ENCODE results near the gene CCDC102A.

CCDC102A gene

DNA sequence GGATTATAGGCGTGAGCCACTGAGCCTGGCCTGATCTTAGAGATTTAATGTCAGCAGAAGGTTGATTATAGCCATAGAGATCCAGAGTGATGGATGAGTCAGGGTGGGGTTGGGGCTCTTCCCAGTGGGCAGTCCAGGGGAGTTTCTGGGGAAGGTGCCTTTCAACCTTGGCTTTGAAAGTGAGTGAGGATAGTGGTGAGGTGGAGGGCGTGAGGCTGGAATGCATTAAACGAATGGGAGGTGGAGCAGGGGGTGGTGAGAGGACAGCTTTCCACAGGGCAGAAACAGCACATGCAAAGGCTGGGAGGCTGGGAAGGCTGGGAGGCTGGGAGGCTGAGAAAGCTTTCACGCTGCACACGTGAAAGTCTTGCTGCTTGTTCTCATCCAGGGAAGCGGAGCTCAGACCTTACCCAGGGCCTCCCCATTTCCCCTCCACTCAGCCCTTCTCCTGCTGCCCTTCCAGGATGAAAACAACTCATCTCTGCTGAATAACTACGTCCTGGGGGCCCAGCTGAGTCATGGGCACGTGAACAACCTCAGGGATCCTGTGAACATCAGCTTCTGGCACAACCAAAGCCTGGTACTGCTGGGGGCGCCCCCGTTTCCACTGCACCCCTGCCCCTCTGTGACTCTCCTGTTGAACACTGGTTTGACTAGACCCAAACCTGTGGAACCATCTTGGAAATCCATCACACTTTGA, 28.4 kb upstream of the CCDC102A start:
- DNase-seq: no peak

DNA sequence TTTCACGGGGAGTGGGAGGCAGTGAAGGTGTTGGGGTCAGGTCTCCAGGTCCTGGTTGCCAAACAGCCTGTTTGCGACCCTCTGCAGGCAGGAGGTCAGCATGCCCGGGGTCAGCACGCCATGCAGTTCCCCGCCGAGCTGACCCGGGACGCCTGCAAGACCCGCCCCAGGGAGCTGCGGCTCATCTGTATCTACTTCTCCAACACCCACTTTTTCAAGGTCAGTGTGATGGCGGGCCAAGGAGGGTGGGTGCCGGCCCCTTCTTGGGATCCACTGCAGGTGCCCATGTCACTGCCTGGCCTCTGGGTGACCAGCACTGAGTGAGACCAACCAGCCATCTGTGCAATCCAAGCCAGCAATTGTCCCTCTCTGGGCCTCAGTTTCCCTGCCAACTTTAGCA, 27.4 kb upstream of the CCDC102A start:
- DNase-seq: no peak

DNA sequence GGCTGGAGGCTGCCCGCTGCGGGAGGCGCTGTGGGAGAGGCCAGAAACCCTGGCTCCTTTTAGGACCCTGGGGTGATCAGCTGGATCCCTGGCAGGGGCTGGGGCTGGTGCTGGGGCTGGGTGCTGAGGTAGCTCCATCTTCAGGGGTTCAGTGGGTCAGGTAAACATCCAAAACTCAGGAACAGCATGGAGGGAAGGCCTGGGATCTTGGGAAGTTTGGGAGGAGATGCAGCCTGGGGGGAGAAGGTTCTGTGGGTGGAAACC, 27.0 kb upstream of the CCDC102A start:
- no peak for DNase-seq

GRCh38 chr16:57562669-57563486, 26.5 kb upstream of the CCDC102A start:
- DNase-seq: no peak

- DNase-seq: no peak
Measured at GRCh38 chr16:57562066-57562465, 25.7 kb upstream of the CCDC102A start.

DNA sequence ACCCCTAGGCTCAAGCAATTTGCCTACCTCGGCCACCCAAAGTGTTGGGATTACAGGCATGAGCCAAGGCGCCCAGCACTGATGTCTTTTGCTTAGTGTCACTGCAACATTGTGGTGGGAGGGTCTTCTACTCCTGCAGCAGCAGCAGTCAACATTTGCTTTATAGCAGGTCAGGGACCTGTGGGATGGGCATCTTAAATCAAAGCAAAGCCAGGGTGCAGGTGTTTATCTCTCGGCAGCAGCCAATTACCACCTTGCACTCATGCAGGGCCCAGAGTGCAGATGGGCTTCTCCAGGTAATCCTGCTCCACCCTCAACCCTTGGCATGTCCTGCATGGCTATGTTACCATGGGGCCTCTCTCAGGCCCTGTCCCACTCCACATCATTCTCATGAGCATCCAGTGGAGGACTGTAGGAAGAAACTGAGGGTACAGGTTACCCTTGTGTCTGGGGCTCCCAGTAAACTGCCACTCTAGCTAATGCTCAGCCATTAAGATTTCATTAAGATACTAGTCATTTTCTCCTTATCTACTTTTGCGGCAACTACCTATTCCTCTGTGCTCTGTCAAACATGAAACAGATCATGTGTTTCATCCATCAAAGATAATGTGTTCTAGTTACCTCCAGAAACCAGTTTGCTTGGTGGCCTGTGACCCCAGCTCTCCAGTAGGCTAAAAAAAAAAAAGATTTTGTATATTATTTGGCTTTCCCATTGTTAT, 22.9 kb upstream of the CCDC102A start:
- no peak for DNase-seq

GRCh38 chr16:57556941-57557541, 20.7 kb upstream of the CCDC102A start:
- DNase-seq: no peak

- no peak for DNase-seq
Measured at GRCh38 chr16:57555831-57556230, 19.5 kb upstream of the CCDC102A start.

DNA sequence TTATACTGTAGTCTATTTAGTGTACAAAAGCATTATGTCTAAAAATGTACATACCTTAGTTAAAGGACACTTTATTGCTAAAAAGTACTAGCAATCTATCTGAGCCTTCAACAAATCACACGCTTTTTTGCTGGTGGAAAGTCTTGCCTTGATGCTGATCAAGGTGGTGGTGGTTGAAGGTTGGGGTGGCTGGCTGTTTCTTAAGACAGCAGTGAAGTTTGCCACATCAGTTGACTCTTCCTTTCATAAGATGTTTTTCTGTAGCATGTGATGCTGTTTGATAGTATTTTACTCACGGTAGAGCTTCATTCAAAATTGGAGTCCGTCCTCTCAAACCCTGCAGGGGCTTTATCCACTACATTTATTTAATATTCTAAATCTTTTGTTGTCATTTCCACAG, 14.7 kb upstream of the CCDC102A start:
- DNase-seq: no peak

- DNase-seq: no peak
Measured at GRCh38 chr16:57549730-57550129, 13.4 kb upstream of the CCDC102A start.

- DNase-seq: no peak
Measured at GRCh38 chr16:57548408-57548807, 12.0 kb upstream of the CCDC102A start.

- peak; percentile 3 for DNase-seq
Measured at GRCh38 chr16:57547524-57547923, 11.2 kb upstream of the CCDC102A start.

DNA sequence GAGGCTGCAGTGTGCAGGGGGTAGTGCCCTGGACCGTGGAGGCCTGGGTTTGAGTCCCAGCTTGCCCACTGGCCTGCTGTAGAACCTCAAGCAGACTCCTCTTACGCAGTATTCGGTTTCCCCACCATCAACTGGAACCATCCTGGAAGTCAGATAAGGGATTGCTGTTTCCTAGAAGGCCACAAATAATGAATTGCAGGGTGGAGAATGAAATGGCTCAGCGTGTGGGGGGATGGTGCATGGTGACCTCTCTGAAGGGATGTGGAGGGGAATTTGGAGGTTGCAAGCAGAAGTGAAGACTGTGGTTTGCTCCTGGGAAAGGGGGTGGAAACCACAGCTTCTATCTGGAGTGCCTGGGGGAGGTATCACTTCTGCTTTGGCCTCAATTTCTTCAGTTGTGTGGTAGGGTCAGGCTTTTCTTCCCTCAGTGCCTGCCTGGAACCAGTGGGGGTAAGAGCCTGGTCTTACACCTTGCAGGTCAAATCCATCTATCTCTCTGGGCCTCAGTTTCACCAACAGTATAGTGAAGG, 7.8 kb upstream of the CCDC102A start:
- no peak for DNase-seq

DNA sequence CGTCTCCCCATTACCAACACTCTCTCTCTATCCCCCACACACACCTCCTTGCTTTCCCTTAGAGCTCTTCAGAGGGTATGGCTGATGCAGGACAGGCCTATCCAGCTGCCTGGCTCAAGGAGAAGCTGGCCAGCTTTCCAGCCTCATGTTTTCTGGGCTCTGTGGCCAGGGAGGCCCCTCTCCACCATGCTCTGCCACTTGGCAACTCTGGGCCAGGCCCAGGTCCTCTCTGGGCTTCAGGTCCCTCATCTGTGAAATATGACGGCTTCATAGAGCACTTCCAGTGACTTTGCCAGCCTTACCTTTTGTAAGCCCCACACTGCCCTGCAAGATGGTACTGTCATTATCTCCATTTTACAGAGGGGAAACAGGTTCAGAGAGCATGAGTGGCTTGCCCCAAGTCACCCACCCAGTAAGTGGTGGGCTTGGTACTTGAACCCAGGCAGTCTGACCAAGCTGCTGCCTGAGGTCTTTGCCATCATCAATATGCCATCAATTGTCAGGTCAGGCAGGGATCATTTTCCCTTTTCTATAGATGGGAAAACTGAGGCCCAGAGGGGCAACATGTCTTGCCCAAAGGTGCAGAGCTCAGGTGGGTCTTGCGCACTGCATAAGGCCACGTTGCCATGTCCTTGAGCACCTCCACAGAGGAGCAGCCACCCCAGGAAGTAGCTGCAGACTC, 5.5 kb upstream of the CCDC102A start:
- no peak for DNase-seq

GRCh38 chr16:57540906-57541753, 4.8 kb upstream of the CCDC102A start:
- DNase-seq: no peak

GRCh38 chr16:57540387-57540786, 4.0 kb upstream of the CCDC102A start:
- no peak for DNase-seq

DNA sequence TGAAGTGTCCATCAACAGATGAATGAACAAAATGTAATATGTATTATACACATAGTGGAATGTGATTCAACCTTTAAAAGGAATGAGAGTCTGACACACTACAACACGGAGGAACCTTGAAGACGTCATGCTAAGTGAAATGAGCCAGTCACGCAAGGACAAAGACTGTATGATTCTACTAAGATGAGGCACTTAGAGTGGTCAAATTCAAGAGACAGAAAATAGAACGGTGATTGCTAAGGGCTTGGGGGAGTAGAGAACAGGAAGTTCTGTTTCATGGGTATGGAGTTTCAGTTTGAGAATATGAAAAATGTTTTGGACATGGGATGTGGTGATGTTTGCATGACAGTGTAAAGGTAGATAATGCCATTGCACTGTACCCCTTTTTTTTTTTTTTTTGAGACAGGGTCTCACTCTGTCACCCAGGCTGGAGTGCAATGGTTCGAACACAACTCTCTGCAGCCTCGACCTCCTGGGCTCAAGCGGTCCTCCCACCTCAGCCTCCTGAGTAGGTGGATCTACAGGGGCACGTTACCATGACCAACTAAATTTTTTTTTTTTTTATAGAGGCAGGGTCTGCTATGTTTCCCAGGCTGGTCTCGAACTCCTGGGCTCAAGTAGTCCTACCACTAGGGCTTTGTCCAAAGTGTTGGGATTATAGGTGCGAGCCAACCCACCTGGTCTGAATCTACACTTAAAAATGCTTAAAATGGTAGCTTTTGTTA, 2.9 kb upstream of the CCDC102A start:
- no peak for DNase-seq

- DNase-seq: no peak
Measured at GRCh38 chr16:57538235-57538721, 1.9 kb upstream of the CCDC102A start.

DNA sequence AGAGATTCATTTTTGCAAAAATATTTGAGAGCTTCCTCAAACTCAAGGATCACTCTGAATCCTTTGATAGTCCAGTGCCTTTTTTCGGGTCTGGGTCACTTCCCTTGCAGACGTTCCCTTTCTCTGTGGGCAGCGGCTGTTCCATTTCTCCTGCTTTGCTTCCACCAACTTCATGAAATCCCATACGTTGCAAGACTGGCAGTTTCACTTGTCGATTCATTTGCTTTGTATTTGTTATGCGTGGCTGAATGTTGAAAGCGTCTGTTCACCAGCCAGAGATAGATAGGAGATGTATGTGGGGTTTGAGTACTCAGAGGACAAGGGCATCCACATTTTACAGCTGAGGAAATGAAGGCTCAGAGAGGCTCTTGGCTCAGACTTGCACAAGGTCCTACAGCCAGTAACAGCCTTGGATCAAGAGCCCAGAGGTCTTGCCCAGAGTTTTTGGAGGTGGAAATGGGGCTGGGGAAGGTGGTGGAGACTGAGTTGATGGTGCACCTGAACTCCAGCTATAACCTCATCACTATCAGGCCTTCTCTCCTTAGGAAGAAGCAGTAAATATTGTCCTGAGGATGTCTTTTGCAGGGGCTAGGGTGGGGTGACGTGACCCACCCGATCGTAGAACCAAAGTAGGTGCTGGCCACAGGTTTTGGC, 1.3 kb upstream of the CCDC102A start:
- no peak for DNase-seq

DNA sequence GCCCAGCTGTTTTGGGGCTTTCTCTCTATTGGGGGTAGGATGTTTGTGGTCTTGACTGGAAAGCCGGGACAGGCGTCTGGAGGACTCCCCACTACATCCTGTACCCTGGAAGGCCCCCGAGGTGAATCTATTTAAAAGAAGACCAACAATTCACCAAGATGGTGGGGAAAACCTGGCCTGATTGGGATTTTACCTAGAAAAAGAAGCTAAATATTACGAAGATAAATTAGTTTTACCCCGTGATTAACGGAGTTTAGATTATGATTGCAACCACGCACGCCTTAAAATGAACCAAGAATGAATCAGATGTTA, 779 bp upstream of the CCDC102A start:
- DNase-seq: no peak
